ENCODE measurements around the gene HSPA1L. TPM values are rescaled to one million over a fixed set of nuclear protein-coding genes. Genes with fewer than 3 reads are reported as not detected.
"Not testable (repeated sequence)": the region's sequence is repeated elsewhere in the genome, so short reads cannot be mapped to it uniquely, and the experiment has no call there.

Gene HSPA1L
- total RNA-seq, 1 donor from 2014 or later: 0.49 TPM

- Histone ChIP-seq H3K27ac (no peak overlapping the region), H3K9ac (no peak overlapping the region), H3F3A (ENCODE audit: low read depth) (peaks cover 35% of the 10 kb centered on the region), H3K36me3 (peaks cover 10% of the 10 kb centered on the region), H3K9me3 (ENCODE audit: low read depth) (no peaks in the 10 kb centered on the region), H3K27me3 (no peaks in the 10 kb centered on the region), H3K4me3 (no peak overlapping the region), H3K79me2 (ENCODE audit: low read depth) (no peaks in the 10 kb centered on the region), H2AFZ (replicated peaks) (no peak overlapping the region), H3K4me2 (no peak overlapping the region), H3K4me1 (no peaks in the 10 kb centered on the region), H4K20me1 (ENCODE audit: low read depth) (peaks cover 5% of the 10 kb centered on the region)
- peaks cover 12% of the 10 kb centered on the region for H3K27me3 Mint-ChIP-seq (ENCODE audit: insufficient read depth, low read depth)
- DNase-seq (ENCODE audit: low spot score): no peak
- peaks cover 11% of the 10 kb centered on the region for H3K36me3 Mint-ChIP-seq
- H3K4me1 Mint-ChIP-seq: peaks cover under 1% of the 10 kb centered on the region
- H3K4me3 Mint-ChIP-seq: no peak overlapping the region
- H3K9me3 Mint-ChIP-seq: no peaks in the 10 kb centered on the region
- TF ChIP-seq EZH2 (IDR thresholded peaks at IDR 0.05) (no peak), EZH2phosphoT487 (IDR thresholded peaks at IDR 0.05) (no peak)
- H3K27ac Mint-ChIP-seq: no peak overlapping the region
Observed at GRCh38 chr6:31844507-31844906, 29.4 kb upstream of the HSPA1L start.

- Histone ChIP-seq H3K79me2 (ENCODE audit: low read depth) (peaks cover 23% of the 10 kb centered on the region), H3K4me3 (no peak overlapping the region), H4K20me1 (ENCODE audit: low read depth) (peaks cover 30% of the 10 kb centered on the region), H3K36me3 (peaks cover 20% of the 10 kb centered on the region), H3K4me1 (peaks cover 14% of the 10 kb centered on the region), H3F3A (ENCODE audit: low read depth) (peaks cover 59% of the 10 kb centered on the region), H2AFZ (replicated peaks) (no peak overlapping the region), H3K9me3 (ENCODE audit: low read depth) (no peaks in the 10 kb centered on the region), H3K9ac (no peak overlapping the region), H3K27me3 (no peaks in the 10 kb centered on the region), H3K27ac (peak overlapping the region; percentile 13), H3K4me2 (no peak overlapping the region)
- TF ChIP-seq EZH2 (IDR thresholded peaks at IDR 0.05) (no peak), EZH2phosphoT487 (IDR thresholded peaks at IDR 0.05) (no peak)
- TF ChIP-seq, protein P1, sequence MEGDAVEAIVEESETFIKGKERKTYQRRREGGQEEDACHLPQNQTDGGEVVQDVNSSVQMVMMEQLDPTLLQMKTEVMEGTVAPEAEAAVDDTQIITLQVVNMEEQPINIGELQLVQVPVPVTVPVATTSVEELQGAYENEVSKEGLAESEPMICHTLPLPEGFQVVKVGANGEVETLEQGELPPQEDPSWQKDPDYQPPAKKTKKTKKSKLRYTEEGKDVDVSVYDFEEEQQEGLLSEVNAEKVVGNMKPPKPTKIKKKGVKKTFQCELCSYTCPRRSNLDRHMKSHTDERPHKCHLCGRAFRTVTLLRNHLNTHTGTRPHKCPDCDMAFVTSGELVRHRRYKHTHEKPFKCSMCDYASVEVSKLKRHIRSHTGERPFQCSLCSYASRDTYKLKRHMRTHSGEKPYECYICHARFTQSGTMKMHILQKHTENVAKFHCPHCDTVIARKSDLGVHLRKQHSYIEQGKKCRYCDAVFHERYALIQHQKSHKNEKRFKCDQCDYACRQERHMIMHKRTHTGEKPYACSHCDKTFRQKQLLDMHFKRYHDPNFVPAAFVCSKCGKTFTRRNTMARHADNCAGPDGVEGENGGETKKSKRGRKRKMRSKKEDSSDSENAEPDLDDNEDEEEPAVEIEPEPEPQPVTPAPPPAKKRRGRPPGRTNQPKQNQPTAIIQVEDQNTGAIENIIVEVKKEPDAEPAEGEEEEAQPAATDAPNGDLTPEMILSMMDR (IDR thresholded peaks at IDR 0.05): no peak
- peaks cover 23% of the 10 kb centered on the region for H3K36me3 Mint-ChIP-seq
- no peak overlapping the region for H3K4me3 Mint-ChIP-seq
- no peak for DNase-seq (ENCODE audit: low spot score)
- H3K27me3 Mint-ChIP-seq (ENCODE audit: insufficient read depth, low read depth): peaks cover 15% of the 10 kb centered on the region
- no peaks in the 10 kb centered on the region for H3K9me3 Mint-ChIP-seq
- peaks cover 13% of the 10 kb centered on the region for H3K4me1 Mint-ChIP-seq
- no peak overlapping the region for H3K27ac Mint-ChIP-seq
Observed at GRCh38 chr6:31842053-31842452, 27.0 kb upstream of the HSPA1L start.

DNA sequence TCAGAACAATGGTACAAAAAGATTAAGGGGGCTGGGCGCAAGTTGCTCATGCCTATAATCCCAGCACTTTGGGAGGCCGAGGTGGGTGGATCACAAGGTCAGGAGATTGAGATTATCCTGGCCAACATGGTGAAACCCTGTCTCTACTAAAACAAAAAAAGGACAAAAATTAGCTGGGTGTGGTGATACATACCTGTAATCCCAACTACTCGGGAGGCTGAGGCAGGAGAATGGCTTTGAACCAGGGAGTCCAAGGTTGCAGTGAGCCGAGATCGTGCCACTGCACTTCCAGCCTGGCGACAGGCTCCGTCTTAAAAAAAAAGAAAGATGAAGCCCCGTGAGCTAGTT, 24.7 kb upstream of the HSPA1L start:
- peaks cover 19% of the 10 kb centered on the region for H3K27me3 Mint-ChIP-seq (ENCODE audit: insufficient read depth, low read depth)
- H3K4me1 Mint-ChIP-seq: peaks cover 31% of the 10 kb centered on the region
- Histone ChIP-seq H4K20me1 (ENCODE audit: low read depth) (peaks cover 46% of the 10 kb centered on the region), H3K79me2 (ENCODE audit: low read depth) (peaks cover 46% of the 10 kb centered on the region), H3F3A (ENCODE audit: low read depth) (peaks cover 82% of the 10 kb centered on the region), H3K4me1 (peaks cover 26% of the 10 kb centered on the region), H3K36me3 (peaks cover 27% of the 10 kb centered on the region)
- not testable (repeated sequence) for H3K27ac Mint-ChIP-seq; H3K27ac ChIP-seq; H3K27me3 ChIP-seq; H3K4me3 Mint-ChIP-seq; H3K4me3 ChIP-seq; H3K4me2 ChIP-seq; H3K9me3 ChIP-seq (ENCODE audit: low read depth); DNase-seq (ENCODE audit: low spot score); H3K9me3 Mint-ChIP-seq; H3K9ac ChIP-seq; H2AFZ ChIP-seq (replicated peaks)
- H3K36me3 Mint-ChIP-seq: peaks cover 39% of the 10 kb centered on the region

GRCh38 chr6:31838968-31839367, 23.9 kb upstream of the HSPA1L start:
- no peak overlapping the region for H2AFZ ChIP-seq (replicated peaks)
- Mint-ChIP-seq H3K36me3 (peaks cover 38% of the 10 kb centered on the region), H3K9me3 (no peaks in the 10 kb centered on the region), H3K4me1 (peaks cover 38% of the 10 kb centered on the region), H3K27ac (no peak overlapping the region), H3K27me3 (ENCODE audit: insufficient read depth, low read depth) (peaks cover 18% of the 10 kb centered on the region), H3K4me3 (peak overlapping the region; percentile 42)
- H3K9ac ChIP-seq: no peak overlapping the region
- no peak overlapping the region for H3K27ac ChIP-seq
- H3K4me1 ChIP-seq: peaks cover 26% of the 10 kb centered on the region
- H3K36me3 ChIP-seq: peaks cover 27% of the 10 kb centered on the region
- no peaks in the 10 kb centered on the region for H3K9me3 ChIP-seq (ENCODE audit: low read depth)
- TF ChIP-seq, protein P1 (IDR thresholded peaks at IDR 0.05): no peak
- no peak for DNase-seq (ENCODE audit: low spot score)
- no peaks in the 10 kb centered on the region for H3K27me3 ChIP-seq
- H3K4me3 ChIP-seq: no peak overlapping the region
- H3K4me2 ChIP-seq: no peak overlapping the region
- peaks cover 47% of the 10 kb centered on the region for H3K79me2 ChIP-seq (ENCODE audit: low read depth)
- peaks cover 89% of the 10 kb centered on the region for H3F3A ChIP-seq (ENCODE audit: low read depth)
- H4K20me1 ChIP-seq (ENCODE audit: low read depth): peaks cover 46% of the 10 kb centered on the region

DNA sequence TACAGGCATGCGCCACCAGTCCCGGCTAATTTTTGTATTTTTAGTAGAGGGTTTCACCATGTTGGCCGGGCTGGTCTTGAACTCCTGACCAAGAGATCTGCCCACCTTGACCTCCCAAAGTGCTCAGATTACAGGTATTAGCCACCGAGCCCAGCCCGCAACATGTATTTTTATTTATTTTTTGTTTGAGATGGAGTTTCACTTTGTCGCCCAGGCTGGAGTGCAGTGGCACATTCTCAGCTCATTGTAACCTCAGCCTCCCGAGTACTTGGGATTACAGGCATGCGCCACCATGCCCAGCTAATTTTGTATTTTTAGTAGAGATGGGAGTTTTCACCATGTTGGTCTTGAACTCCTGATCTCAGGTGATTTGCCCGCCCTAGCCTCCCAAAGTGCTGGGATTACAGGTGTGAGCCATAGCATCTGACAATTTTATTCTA, 23.1 kb upstream of the HSPA1L start:
- H2AFZ ChIP-seq (replicated peaks); H3K9me3 Mint-ChIP-seq; H3K9ac ChIP-seq; H3K4me3 Mint-ChIP-seq; H3K27me3 ChIP-seq; H3K9me3 ChIP-seq (ENCODE audit: low read depth); DNase-seq (ENCODE audit: low spot score); H3K27ac Mint-ChIP-seq; H3K27ac ChIP-seq: not testable (repeated sequence)
- Mint-ChIP-seq H3K4me1 (peaks cover 38% of the 10 kb centered on the region), H3K27me3 (ENCODE audit: insufficient read depth, low read depth) (peaks cover 18% of the 10 kb centered on the region), H3K36me3 (peaks cover 38% of the 10 kb centered on the region)
- Histone ChIP-seq H4K20me1 (ENCODE audit: low read depth) (peaks cover 46% of the 10 kb centered on the region), H3K36me3 (peaks cover 27% of the 10 kb centered on the region), H3K4me3 (peak overlapping the region; percentile 89), H3F3A (ENCODE audit: low read depth) (peaks cover 88% of the 10 kb centered on the region), H3K79me2 (ENCODE audit: low read depth) (peaks cover 47% of the 10 kb centered on the region), H3K4me2 (peak overlapping the region; percentile 92), H3K4me1 (peaks cover 26% of the 10 kb centered on the region)
